Liver (tissue), 9 donors: Measurements from ENCODE around the gene GALNT6. TPM values are rescaled to one million over a fixed set of nuclear protein-coding genes. Genes with fewer than 3 reads are reported as not detected.

ENCODE experiments used
- DNase-seq: peaks from one replicate; pipeline ENCODE4 v3.0.0-alpha.2; 2017; ENCODE audit warnings: low spot score
- H3K27ac ChIP-seq, 2 donors: one replicate each; pipeline ENCODE4 v1.7.0; 2013; ENCODE audit warnings: inconsistent platforms in 2 of 2, low read length in 2 of 2, control low read depth in 1 of 2, low read depth in 1 of 2, mild to moderate bottlenecking in 1 of 2
- H3K27me3 ChIP-seq, 4 donors: one replicate each; pipeline versions ENCODE4 v1.6.1 to v1.7.0; 2013; ENCODE audit warnings: low read length in 3 of 4, inconsistent platforms in 1 of 4, mild to moderate bottlenecking in 1 of 4, moderate library complexity in 1 of 4; ENCODE audit not compliant: control insufficient read depth in 4 of 4, insufficient read depth in 4 of 4
- H3K36me3 ChIP-seq, 4 donors: one replicate each; pipeline versions ENCODE4 v1.6.1 to v1.7.0; 2013; ENCODE audit warnings: low read length in 3 of 4, mild to moderate bottlenecking in 3 of 4, low read depth in 1 of 4, moderate library complexity in 1 of 4; ENCODE audit not compliant: control insufficient read depth in 4 of 4, insufficient read depth in 3 of 4
- H3K4me1 ChIP-seq, 4 donors: one replicate each; pipeline versions ENCODE4 v1.6.1 to v1.7.0; 2013; ENCODE audit warnings: low read length in 3 of 4, mild to moderate bottlenecking in 3 of 4, moderate library complexity in 1 of 4; ENCODE audit not compliant: control insufficient read depth in 4 of 4, insufficient read depth in 4 of 4
- H3K4me3 ChIP-seq, 3 donors: one replicate each; pipeline versions ENCODE4 v1.6.1 to v1.7.0; 2013; ENCODE audit warnings: low read length in 3 of 3, control low read depth in 1 of 3, low read depth in 1 of 3, mild to moderate bottlenecking in 1 of 3
- H3K9ac ChIP-seq, 2 donors: one replicate each; pipeline ENCODE4 v1.7.0; 2013; ENCODE audit warnings: low read length in 2 of 2, mild to moderate bottlenecking in 2 of 2, moderate library complexity in 2 of 2, control low read depth in 1 of 2, low read depth in 1 of 2
- H3K9me3 ChIP-seq, 4 donors: one replicate each; pipeline versions ENCODE4 v1.6.1 to v1.7.0; 2013; ENCODE audit warnings: low read length in 3 of 4; ENCODE audit not compliant: control insufficient read depth in 4 of 4
- CTCF ChIP-seq: fragments of 150-350 bp; IDR thresholded peaks from 2 replicates; pipeline ENCODE4 v1.5.1; 2017; ENCODE audit warnings: improper control_type of control experiment, low read depth, low read length; ENCODE audit not compliant: missing input control
- HNF4A ChIP-seq, 2 donors: conservative IDR thresholded peaks; 2 replicates each; pipeline ENCODE4 v1.6.1; 2016; ENCODE audit warnings: antibody characterized with exemption in 2 of 2, mild to moderate bottlenecking in 2 of 2
- RXRA ChIP-seq, 2 donors: IDR thresholded peaks; 2 replicates each; pipeline ENCODE4 v1.6.1; 2017 to 2018; ENCODE audit warnings: antibody characterized with exemption in 2 of 2, mild to moderate bottlenecking in 1 of 2
- SP1 ChIP-seq: IDR thresholded peaks from 2 replicates; pipeline ENCODE4 v1.6.1; 2018; ENCODE audit warnings: antibody characterized with exemption, mild to moderate bottlenecking
- WGBS: extraction: QIAGEN DNeasy Blood & Tissue Kit; methylation state at CpG from one replicate; pipeline ENCODE4 v1.1.7; 2013; 5-methylcytosine and 5-hydroxymethylcytosine counted together
- polyA plus RNA-seq, 2 donors: library from polyadenylated mRNA; stranded (reverse) in 1 of 2; unstranded in 1 of 2; fragments of 200-250 nt in 1 of 2; fragments of >200 nt in 1 of 2; fragmentation: Nextera tagmentation in 1 of 2; extraction: Ambion mirVana in 1 of 2; gene quantifications; one replicate each; pipeline versions ENCODE4 v1.2.1 to v1.2.3, GENCODE V29; 2013 to 2015
- total RNA-seq, 2 donors: library from RNA; depleted of rRNA; stranded (reverse); fragments of >200 nt; gene quantifications; one replicate each; pipeline ENCODE4 v1.2.3, GENCODE V29; 2014
- donor health status: healthy.
- donor health status: healthy.
- donor health status: healthy.
- donor health status: healthy.
- donor health status: healthy.

Gene GALNT6
- total and polyA plus RNA-seq, 4 donors: 0.40 to 24.1 (median 1.2) TPM

- no peak overlapping the region for H3K4me3 ChIP-seq
- H3K27me3 ChIP-seq: no peaks in the 10 kb centered on the region
- WGBS: 86% methylated on average over 5 of the region's 5 CpGs
- no peak overlapping the region for H3K9ac ChIP-seq
- no peaks in the 10 kb centered on the region for H3K9me3 ChIP-seq
- H3K36me3 ChIP-seq: no peaks in the 10 kb centered on the region
- H3K27ac ChIP-seq: no peak overlapping the region
- no peak for DNase-seq
- no peaks in the 10 kb centered on the region for H3K4me1 ChIP-seq
- TF ChIP-seq CTCF (no peak), HNF4A (conservative IDR thresholded peaks at IDR 0.05) (no peak), RXRA (IDR thresholded peaks at IDR 0.05) (no peak), SP1 (no peak)
Measured at GRCh38 chr12:51306507-51306906, 84.7 kb downstream of the GALNT6 start.

Other genes with a start within 250 kb of the GALNT6 start
- gene TFCP2, start 218.3 kb downstream of the GALNT6 start, total RNA-seq: 1 to 10 TPM; 6.1 to 8.6 TPM
- gene TFCP2, start 218.3 kb downstream of the GALNT6 start, polyA plus RNA-seq: 1 to 10 TPM; 1.6 to 4.2 TPM
- gene POU6F1, start 173.3 kb downstream of the GALNT6 start, total RNA-seq: 1 to 10 TPM in 1 of 2 donors, under 1 TPM in 1; 0.33 to 1.8 TPM
- 1 to 10 TPM; 1.3 to 2.8 TPM for gene POU6F1, start 173.3 kb downstream of the GALNT6 start, polyA plus RNA-seq
- gene DAZAP2, start 152.6 kb downstream of the GALNT6 start, total RNA-seq: 100 to 1,000 TPM in 1 of 2 donors, 10 to 100 TPM in 1; 66.0 to 109 TPM
- gene DAZAP2, start 152.6 kb downstream of the GALNT6 start, polyA plus RNA-seq: 100 to 1,000 TPM; 161 to 218 TPM
- 1 to 10 TPM; 2.4 to 3.3 TPM for gene SMAGP, start 121.0 kb downstream of the GALNT6 start, total RNA-seq
- 1 to 10 TPM; 5.0 to 6.4 TPM for gene SMAGP, start 121.0 kb downstream of the GALNT6 start, polyA plus RNA-seq
- 10 to 100 TPM in 1 of 2 donors, 1 to 10 TPM in 1; 6.0 to 10.2 TPM for gene BIN2, start 67.2 kb downstream of the GALNT6 start, total RNA-seq
- 1 to 10 TPM; 1.9 to 2.8 TPM for gene BIN2, start 67.2 kb downstream of the GALNT6 start, polyA plus RNA-seq
- gene CELA1, start 44.7 kb downstream of the GALNT6 start, total RNA-seq: not detected
- gene CELA1, start 44.7 kb downstream of the GALNT6 start, polyA plus RNA-seq: not detected
- gene SLC4A8, start 33.4 kb upstream of the GALNT6 start, total RNA-seq: 1 to 10 TPM in 1 of 2 donors, under 1 TPM in 1; 0.75 to 1.0 TPM
- under 1 TPM in 1 of 2 donors, not detected in 1; 0.07 TPM for gene SLC4A8, start 33.4 kb upstream of the GALNT6 start, polyA plus RNA-seq
- 10 to 100 TPM in 1 of 2 donors, 1 to 10 TPM in 1; 5.6 to 12.7 TPM for gene SCN8A, start 199.8 kb upstream of the GALNT6 start, total RNA-seq
- 1 to 10 TPM in 1 of 2 donors, under 1 TPM in 1; 0.84 to 1.9 TPM for gene SCN8A, start 199.8 kb upstream of the GALNT6 start, polyA plus RNA-seq